ENCODE measurements around the gene IL13RA1.
"Not testable (repeated sequence)": the region's sequence is repeated elsewhere in the genome, so short reads cannot be mapped to it uniquely, and the experiment has no call there.

Gene IL13RA1

DNA sequence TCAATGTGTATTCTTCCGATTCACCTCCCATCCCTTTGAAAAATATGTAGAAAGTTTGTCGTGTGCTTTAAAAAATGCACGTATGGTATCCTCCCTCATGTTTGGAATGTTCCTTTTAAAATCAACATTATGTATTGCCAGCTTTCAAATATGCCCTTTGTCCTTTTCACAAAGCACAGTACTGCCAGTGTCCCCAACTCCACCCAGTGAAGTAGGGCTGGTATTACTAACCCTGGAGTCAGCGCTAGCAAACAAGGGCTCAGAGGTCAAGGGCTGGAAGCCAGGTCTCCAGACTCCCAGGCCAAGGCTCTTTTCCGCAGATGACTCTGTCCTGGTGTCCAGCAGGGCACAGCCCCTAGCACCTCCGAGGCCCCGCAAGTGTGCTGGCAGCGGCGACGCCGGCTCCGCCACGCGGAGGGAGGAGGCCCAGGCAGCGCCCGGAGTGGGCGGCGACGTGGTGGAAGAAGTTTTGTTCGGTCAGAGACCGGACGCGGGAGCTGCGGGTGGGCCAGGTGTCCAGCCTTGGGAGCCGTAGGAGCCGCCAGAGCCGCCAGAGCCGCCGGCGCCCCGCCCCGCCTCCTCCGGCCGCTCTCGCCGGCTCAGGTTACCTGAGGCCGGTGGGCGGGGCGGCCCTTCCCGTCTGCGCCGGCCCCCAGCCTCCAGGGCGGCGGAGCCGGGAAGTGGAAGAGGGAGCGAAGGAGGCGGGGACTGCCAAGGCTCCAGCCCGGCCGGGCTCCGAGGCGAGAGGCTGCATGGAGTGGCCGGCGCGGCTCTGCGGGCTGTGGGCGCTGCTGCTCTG, at the start of gene IL13RA1:
IL13RA1 (plus strand) TSS at position 720 of the 799 bp plus-strand sequence; CDS start at position 753, 33 bp downstream.
- no peak for DNase-seq

DNA sequence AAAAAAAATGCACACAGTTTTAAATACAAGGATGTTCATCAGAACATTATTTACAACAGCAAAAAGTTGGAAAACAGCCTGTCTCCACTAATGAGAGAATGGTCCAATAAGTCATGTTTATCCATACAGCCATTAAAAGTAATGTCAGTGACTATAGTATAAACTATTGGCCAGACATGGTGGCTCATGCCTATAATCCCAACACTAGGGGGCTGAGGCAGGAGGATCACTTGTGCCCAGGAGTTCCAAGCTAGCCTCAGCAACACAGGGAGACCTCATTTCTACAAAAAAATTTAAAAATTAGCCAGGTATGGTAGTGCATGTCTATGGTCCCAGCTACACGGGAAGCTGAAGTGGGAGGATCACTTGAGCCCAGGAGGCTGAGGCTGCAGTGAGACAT, 48.1 kb upstream of the IL13RA1 start:
- no peak for DNase-seq

DNA sequence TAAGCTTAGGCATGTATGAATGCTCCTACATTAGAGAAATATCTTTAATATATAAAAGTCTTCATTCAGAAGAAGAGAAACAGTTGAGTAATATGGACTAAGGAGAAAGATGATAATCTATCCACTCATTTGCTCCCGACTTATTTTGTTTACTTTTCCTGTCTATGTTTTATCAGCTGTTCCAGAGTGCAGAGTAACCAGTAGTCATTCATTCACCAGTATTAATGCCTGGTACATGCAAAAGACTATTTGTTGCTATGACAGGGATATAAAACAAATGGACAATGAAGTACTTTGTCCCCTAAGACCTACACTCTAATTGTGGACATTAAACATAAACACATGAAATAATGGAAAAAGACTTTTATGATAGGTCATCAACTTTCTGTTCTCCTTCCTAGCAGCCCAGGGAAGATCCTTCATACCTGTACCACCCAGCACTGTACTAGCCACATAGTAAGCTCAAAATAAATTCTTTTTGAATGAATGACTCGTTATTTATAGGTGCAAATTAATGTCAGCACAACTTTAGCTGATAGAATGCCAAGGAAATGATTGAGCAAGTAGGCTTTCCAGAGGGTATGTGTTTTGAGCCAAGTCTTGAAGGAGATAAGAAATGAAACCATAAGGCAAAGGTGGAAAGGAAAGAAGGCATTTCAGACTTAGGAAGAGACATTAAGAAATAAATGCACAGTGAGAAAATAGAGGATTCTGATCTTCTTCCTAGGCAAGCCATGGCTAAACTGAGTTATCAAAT, 45.0 kb upstream of the IL13RA1 start:
- no peak for DNase-seq

DNA sequence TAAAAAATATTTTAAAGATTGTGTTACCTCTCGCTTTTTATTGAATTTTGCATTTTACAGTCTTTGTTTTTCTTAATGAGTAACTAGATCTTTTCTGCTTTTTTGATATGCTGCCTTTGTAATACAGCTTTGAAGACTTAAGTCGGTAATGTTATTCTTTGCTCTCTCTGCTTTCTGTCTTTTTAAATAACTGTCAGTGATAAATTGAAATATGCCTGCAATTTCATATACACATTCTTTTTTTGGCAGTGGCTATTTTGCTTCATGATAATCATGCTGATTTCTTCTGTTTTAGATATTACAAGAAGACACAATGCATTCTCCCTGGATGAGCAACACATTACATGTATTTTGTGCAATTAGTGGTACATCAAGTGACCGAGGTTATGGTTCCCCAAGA, 42.0 kb upstream of the IL13RA1 start:
- DNase-seq, result no peak

DNA sequence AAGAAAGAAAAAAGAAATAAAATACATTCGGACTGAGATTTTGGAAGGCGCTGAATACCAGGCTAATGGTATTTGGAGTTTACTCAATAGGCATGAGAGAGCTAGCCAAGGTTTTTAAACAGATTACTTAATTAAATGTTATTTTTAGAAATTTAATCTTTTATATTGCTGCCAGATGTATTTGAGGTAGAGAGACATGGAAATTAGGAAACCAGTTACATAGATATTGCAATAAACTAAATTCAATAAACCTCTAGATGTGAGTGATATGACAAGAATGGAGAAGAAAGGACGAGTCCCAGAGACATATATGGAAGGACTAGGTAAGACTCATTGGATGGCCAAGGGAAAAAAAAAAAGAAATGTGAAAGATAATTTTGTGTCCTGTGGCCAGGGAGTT, 38.5 kb upstream of the IL13RA1 start:
- DNase-seq, result no peak

DNA sequence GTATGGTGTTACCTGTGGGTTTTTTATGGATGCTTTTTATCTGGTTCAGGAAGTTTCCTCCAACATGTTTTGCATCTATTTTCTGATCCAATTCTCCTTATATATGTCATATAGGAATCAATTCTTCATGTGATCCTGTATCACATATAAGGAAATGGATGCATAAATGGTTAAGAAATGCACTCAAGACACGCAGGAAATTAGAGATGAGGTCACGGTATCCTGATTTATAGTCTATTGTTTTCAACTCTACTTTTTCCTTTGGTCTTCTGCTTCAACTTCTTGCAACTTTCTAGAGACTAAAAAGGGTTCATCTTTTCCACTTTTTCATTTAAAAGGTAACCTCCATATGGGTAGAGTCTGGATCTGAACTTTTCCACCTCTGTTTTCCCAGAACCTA, 33.6 kb upstream of the IL13RA1 start:
- no peak for DNase-seq

DNA sequence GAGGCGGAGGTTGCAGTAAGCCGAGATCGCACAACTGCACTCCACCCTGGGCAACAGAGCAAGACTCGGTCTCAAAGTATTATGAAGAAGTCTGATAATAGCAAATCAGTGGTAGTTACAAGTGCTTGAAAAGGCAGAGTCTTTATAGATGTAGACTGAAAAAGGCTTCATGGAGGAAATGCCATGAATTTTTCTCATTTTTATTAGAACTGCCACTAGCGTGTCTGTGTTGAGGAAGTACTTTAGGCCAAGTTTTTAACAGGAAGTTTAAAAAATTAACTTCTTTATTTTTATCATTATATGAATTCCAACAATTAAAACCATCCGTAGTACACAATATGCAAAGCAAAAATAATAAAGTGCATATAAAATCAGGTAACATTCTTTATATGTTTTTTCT, 32.8 kb upstream of the IL13RA1 start:
- no peak for DNase-seq

DNA sequence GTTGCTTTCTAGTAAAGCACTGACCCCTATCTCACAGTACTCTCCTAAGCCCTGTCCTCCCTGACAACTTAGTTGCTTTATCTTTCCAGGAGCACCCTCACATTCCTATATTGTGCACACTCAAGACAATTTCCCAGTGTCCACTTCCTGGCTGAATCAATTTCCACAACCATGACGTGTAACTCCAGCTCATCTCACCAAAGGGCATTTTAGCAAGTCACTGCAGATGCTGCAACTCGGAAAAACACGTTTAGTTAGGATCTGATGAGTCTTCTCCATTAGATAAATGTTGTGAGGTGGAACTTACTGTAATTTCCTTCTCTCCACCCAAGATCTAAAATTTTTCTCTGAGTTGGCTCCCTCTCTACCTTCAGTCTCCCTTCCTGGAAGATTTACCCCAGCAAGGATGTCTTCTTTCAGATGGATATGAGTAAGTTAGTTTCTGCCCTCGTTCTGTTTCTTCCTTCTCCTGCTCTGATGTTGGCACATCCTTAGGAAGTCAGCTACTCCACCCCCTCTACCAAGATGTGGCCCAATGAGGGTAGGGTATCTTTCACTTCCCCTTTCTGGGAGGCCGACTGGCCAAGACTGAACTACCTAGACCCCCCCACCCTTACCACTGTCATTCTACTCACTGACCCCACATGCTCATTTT, 28.8 kb upstream of the IL13RA1 start:
- DNase-seq, result no peak

DNA sequence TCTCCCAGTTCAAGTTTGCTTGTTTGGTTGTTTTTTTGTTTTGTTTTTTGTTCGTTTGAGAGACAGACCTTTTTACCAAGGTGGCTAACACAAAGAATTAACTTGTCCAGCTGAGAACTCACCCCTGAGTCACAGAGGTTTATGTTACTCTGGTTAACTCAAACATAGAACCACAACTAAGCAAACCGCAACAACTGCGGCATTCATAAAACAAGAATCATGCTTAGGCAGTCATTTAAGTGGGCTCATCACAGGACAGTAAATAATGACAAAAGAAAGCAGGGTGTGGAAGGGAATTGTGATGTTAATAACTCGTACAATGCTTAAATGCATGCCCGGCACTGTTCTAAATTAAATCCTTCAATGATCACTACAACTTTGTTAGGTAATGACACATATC, 24.7 kb upstream of the IL13RA1 start:
- no peak for DNase-seq

DNA sequence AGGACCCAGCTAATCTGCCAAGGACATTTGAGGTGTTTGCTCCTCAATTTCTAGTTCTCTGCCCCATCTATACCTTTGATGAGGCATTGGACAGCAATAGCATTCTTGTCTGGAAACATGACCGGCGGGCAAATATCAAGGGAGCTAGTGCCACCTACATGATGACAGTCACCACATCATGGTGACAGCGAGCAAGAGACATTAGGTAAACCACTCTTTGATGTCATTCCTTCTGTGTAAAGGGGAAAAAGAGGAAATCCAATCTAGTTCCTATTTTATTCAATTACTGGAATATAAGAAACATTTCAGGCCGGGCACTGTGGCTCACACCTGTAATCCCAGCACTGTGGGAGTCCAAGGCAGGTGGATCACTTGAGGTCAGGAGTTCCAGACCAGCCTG, 20.7 kb upstream of the IL13RA1 start:
- no peak for DNase-seq

DNA sequence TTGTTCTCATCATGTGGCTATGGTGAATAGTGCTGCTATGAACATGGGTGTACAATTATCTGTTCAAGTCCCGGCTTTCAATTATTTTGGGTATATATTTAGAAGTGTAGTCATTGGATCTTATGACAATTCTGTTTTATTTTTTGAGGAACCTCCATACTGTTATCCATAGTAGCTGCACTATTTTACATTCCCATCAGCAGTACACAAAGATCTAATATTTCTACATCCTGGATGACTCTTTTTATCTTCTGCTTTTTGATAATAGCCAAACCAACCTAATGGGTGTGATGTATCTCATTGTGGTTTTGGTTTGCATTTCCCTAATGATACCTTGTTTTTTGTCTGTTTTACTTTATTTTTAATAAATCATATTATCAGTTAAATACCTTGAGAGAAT, 12.9 kb upstream of the IL13RA1 start:
- no peak for DNase-seq

DNA sequence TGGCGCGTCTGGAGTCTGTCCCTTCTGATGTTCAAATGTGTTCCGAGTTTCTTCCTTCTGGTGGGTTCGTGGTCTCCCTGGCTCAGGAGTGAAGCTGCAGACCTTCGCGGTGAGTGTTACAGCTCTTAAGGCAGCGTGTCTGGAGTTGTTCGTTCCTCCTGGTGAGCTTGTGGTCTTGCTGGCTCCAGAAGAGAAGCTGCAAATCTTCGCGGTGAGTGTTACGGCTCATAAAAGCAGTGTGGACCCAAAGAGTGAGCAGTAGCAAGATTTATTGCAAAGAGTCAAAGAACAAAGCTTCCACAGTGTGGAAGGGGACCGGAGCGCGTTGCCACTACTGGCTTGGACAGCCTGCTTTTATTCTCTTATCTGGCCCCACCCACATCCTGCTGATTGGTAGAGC, 11.5 kb upstream of the IL13RA1 start:
- not testable (repeated sequence) for DNase-seq

DNA sequence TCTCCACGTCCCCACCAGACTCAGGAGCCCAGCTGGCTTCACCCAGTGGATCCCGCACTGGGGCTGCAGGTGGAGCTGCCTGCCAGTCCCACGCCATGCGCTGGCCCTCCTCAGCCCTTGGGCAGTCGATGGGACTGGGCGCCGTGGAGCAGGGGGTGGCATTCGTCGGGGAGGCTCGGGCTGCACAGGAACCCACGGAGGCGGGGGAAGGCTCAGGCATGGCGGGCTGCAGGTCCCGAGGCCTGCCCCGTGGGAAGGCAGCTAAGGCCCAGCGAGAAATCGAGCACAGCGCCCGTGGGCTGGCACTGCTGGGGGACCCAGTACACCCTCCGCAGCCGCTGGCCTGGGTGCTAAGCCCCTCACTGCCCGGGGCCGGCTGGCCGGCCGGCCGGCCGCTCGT, 10.6 kb upstream of the IL13RA1 start:
- DNase-seq, result not testable (repeated sequence)

DNA sequence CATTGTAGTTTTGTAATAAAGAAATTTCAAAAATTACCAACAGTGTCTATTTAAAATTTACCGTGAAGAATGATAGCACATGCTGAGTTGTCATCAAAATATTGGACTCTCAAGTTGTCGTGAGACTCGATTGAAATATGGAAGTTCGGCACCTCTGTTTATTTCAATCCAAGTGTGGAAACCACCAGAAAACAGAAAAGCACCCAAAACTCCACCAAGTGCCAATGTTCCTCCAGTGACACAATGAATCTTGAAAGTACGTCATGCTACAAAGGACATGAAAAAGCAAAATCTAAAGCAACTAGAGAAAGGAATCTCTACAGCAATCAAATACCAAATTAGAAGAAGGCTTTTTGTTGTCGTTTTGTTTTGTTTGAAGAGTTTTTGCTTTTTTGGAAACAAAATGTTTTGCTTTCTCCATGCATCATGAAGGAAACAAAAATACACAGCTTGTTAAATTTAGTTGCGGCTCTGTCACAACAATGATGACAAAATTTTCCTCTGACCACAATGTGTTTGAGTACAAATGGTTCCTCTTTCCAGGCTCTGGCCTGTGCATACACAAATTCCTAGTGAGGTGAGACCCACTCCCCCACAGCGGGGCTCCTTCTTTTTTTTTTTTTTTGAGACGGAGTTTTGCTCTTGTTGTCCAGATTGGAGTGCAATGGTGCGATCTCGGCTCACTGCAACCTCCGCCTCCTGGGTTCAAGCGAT, 9.6 kb upstream of the IL13RA1 start:
- DNase-seq, result no peak

DNA sequence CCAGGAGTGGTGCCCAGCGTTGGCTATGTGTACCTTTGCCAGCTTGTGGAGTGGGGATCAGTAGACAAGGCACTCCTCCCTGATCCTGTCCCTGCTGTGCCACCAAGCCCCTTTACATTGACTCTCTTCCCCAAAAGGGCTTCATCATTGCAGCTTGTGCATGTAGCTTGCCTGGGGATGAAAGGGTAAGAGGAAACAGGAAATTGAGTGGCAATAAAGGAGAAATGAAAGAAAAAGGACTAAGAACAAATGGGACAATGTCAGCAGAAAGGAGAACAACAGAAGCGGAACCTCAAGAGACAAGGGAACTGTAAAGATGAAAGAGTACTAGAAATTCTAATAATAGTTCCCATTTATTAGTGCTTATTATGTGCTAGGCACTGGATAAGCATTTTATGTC, 8.7 kb upstream of the IL13RA1 start:
- DNase-seq, result no peak

DNA sequence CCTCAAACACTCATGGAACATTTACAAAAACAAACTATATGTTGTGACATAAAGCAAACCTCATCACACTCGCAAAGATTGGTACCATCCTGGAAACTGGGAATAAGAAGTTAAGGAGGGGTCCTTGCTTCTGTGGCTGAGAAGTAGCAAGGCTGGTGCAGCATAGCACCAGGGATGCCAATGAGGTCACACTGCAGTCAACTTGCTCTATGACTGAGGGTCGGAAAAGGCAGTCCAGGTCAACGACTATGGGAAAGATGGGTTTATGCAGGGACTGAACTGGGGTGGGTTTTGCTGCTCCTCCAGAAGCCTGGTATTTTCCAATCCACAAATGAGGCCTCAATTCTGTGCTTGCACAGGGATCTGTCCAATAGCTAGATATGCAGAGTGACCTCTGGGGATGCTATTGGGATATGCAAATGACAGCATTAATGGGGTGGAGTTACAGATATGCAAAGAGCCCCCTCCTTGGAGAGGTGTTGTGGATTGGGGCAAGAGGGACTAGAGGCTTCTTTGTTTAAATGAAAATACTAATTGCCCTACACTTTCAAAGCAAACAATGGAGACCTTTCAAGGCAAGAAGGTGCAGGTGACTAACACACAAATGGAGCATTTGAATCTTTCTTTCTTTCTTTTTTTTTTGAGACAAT, 7.2 kb upstream of the IL13RA1 start:
- DNase-seq, result no peak

DNA sequence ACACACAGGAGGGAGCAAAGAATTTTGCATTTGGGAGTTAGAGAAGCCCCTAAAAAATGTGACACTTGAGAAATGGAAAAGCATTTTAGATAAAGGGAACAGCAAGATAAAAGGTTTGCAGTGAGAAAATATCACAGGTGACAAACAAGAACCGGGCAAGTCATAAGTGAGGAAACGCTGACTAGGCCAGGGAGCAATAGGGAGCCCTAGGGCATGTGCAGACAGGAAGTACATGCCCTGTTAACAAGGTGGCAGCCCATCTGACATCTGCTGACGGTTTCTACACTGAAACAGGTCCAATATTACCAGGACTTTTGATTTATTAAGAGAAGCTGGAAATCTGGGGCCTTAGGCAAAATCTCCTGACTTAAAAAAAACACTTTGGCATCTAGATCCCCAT, 4.0 kb upstream of the IL13RA1 start:
- DNase-seq, result no peak

DNA sequence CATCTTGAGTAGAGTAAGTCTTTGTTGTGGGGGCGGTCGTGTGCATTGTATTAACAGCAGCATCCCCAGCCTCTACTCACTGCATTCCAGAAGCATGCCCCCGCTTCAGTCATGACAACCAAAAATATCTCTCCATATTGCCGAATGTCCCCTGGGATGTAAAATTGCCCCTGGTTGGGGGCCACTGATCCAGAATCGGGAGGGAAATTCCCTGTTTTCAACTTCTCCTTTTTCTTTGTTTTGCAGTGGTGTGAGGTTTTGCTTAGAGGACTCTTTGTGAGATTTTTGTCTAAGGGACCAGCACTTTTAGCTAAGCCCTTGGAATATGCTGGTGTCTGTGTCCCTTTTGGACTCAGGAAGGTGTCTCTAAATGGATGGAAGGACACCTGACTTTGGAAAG, 3.0 kb upstream of the IL13RA1 start:
- DNase-seq, result no peak

DNA sequence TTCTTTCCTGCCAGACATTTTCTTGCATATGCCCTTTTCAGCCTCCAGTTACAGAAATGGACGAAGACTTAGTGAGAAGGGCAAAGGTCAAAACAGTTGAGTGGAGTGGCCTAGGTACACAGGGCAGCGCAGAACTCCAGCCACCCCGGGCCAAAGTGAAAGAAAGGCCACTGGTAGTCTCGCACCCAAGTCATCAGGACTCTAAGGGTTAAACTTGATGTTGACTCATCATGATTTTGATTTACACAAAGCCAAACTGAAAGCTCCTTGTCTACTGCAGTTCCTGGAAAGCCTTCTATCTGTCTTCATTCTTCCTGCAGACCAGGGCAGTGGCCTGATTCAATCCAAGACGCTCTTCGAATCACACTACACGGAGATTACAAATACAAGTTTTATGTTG, 2.6 kb upstream of the IL13RA1 start:
- no peak for DNase-seq

DNA sequence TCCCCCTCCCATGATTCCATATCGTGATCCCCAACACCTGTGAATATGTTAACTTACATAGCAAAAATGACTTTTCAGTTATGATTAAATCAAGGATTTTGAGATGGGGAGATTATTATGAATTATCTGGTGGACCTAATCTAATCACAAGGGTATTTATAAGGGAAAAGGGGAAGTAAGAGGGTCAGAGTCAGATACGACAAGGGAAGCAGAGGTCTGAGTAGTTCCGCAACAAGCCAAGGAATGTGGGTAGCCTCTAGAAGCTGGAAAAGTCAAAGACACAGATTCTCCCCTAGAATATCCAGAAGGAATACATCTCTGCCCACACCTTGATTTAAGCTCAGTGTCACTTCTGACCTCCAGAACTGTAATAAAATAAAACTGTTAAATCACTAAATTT, 1.0 kb upstream of the IL13RA1 start:
- no peak for DNase-seq

DNA sequence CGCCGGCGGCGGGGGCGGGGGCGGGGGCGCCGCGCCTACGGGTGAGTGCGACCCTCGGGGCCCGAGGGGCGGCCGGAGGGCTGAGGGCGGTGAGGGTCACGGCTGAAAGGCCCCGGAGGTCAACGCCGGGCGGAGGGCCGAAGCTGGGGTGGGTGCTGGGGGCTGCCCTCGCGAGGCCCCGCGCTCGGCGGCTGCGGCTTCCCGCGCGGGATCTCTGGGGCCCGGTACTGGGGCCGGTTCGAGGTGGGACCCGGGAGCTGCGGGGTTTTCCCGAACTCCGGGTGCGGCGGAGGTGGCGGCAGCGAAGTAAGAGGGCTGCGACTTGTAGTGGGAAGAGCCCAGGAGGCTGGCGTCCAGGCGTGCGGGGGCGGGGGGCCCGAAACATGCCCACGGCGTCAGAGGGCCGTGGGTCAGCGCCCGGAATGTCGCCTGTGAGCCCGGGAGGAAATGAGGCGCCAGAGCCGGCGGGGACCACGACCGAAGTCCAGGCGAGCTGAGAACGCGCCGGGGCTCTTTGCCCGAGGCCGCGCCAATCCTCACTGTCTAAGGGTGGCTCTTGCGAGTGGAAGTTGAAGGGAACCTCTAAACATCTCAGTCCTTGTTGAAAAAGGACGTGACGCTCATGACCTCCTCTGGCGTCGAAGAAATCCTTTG, 407 bp downstream of the IL13RA1 start:
- DNase-seq, result no peak

DNA sequence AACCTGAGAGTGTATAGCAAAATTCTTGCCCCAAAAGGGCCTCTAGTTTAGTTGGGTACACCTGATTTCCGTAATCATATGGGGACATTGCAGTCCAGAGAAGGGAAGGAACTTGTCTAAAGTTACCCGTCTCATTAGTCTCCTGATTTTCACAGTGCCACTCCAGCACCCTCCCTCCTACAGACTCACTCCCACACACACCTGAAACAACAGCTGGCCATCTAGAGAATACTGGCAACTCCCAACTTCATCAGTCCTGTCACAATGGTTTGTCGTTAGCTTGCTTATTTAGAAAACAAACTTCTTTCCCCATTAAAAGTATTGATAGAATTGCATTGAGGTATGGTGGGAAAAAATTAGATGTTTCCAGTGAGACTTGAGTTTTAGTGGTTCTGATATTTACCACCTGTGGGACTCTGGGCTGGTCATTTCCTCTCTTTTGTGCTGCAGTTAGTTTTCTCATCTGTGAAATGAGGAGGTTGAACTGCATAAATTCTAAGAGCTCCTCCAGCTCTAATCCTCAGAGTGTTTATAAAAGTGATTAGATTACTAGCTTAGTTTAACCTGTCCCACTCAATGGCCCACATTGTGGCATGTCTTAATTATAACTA, 1.7 kb downstream of the IL13RA1 start:
- DNase-seq, result no peak
